C4-2B (cell line): ENCODE results near the gene FBXW4.

Experiments
- ZFX ChIP-seq: fragments of 450-650 bp; IDR thresholded peaks from 2 replicates; pipeline ENCODE4 v1.6.1; 2017
- TF ChIP-seq, protein P1 (sequence below): fragments of 450-650 bp; conservative IDR thresholded peaks from 2 replicates; pipeline ENCODE4 v1.5.1; 2017; ENCODE audit warnings: mild to moderate bottlenecking

DNA sequence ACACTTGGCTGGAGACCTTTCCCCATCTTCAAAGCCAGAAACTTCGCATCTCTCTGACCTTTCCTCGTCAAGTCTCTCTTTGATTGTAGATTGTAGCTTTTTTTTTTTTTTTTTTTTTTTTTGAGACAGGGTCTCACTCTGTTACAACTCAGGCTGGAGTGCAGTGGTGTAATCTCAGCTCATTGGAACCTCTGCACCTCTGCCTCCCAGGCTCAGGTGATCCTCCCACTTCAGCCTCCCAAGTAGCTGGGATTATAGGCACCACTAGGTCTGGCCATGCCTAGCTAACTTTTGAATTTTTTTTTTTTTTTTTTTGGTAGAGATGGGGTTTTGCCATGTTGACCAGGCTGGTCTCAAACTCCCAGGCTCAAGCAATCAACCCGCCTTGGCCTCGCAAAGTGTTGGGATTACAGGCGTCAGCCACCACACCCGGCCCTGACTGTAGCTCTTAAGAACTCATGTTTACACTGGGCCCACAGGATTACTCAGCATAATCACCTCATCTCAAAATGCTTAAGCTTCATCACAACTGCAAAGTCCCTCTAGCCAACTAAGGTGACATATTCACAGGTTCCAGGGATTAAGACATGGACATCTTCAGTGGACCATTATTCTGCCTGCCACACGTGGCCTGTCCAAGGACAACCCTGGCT, 118.6 kb downstream of the FBXW4 start:
- TF ChIP-seq, protein P1, sequence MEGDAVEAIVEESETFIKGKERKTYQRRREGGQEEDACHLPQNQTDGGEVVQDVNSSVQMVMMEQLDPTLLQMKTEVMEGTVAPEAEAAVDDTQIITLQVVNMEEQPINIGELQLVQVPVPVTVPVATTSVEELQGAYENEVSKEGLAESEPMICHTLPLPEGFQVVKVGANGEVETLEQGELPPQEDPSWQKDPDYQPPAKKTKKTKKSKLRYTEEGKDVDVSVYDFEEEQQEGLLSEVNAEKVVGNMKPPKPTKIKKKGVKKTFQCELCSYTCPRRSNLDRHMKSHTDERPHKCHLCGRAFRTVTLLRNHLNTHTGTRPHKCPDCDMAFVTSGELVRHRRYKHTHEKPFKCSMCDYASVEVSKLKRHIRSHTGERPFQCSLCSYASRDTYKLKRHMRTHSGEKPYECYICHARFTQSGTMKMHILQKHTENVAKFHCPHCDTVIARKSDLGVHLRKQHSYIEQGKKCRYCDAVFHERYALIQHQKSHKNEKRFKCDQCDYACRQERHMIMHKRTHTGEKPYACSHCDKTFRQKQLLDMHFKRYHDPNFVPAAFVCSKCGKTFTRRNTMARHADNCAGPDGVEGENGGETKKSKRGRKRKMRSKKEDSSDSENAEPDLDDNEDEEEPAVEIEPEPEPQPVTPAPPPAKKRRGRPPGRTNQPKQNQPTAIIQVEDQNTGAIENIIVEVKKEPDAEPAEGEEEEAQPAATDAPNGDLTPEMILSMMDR: no peak
- TF ChIP-seq ZFX: no peak
